Vagina (tissue), 2 donors: ENCODE data around the gene TBC1D2.

Experiments
- POLR2A ChIP-seq, 2 donors: fragments of 450-650 bp; IDR thresholded peaks; one replicate each; pipeline ENCODE4 v1.6.1; 2017; ENCODE audit warnings: antibody characterized with exemption in 2 of 2, mild to moderate bottlenecking in 2 of 2, moderate library complexity in 2 of 2
- POLR2AphosphoS5 ChIP-seq, 2 donors: sonication (generic); formaldehyde crosslinking; IDR thresholded peaks; one replicate each; pipeline ENCODE4 v1.9.0; 2017; ENCODE audit warnings: antibody characterized with exemption in 2 of 2, mild to moderate bottlenecking in 2 of 2, low read depth in 1 of 2; ENCODE audit not compliant: insufficient read depth in 1 of 2
- TF ChIP-seq, protein P1 (sequence below), 3 experiments: fragments of 450-650 bp in 2 of 3; fragments of 200-600 bp in 1 of 3; sonication (generic) in 1 of 3; IDR thresholded peaks; one replicate each; pipeline ENCODE4 v1.5.1; 2017 to 2019; ENCODE audit warnings: antibody characterized with exemption in 3 of 3, mild to moderate bottlenecking in 2 of 3, moderate library complexity in 2 of 3

DNA sequence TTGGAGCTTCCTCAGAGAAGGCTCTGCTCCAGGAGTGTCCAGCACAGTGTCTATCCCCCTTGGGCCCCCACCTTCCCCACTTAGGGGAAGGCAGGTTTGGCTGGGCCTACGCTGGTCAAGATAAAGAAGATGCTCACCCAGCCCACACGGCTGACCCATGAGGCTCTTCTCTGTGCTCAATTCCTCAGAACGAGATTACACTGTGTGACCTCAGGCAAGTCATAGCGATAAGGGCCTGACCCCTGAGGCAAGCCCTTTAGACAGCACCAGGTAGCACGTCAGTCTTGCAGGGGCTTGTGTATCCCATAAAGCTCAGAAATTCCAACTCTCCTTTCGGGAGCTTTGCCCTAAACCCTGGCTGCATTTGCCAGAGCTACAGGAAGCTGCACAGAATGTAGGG, 95.7 kb downstream of the TBC1D2 start:
- TF ChIP-seq, protein P1, sequence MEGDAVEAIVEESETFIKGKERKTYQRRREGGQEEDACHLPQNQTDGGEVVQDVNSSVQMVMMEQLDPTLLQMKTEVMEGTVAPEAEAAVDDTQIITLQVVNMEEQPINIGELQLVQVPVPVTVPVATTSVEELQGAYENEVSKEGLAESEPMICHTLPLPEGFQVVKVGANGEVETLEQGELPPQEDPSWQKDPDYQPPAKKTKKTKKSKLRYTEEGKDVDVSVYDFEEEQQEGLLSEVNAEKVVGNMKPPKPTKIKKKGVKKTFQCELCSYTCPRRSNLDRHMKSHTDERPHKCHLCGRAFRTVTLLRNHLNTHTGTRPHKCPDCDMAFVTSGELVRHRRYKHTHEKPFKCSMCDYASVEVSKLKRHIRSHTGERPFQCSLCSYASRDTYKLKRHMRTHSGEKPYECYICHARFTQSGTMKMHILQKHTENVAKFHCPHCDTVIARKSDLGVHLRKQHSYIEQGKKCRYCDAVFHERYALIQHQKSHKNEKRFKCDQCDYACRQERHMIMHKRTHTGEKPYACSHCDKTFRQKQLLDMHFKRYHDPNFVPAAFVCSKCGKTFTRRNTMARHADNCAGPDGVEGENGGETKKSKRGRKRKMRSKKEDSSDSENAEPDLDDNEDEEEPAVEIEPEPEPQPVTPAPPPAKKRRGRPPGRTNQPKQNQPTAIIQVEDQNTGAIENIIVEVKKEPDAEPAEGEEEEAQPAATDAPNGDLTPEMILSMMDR (IDR thresholded peaks at IDR 0.05): no peak
- TF ChIP-seq POLR2A (IDR thresholded peaks at IDR 0.05) (no peak), POLR2AphosphoS5 (IDR thresholded peaks at IDR 0.05; ENCODE audit: insufficient read depth in 1 of 2, low read depth in 1 of 2) (no peak)
